Body of pancreas (tissue), 4 donors: ENCODE measurements around the gene IRF6. TPM values are rescaled to one million over a fixed set of nuclear protein-coding genes. Genes with fewer than 3 reads are reported as not detected.

Experiments used
- ATAC-seq: fragments of 150-250 bp; one replicate; pipeline ENCODE4 v1.9.1; 2016
- DNase-seq, 4 donors: peaks; one replicate each; pipeline ENCODE4 v3.0.0-alpha.2; 2019
- H3K27ac ChIP-seq, 4 donors: fragments of 200-600 bp; sonication (generic); 1 replicate in 3 of 4; 2 replicates in 1 of 4; pipeline versions ENCODE4 v1.5.1 to v1.6.1; 2016 to 2019; ENCODE audit warnings: mild to moderate bottlenecking in 1 of 4, mixed read lengths in 1 of 4, moderate library complexity in 1 of 4
- H3K27me3 ChIP-seq, 2 donors: fragments of 200-600 bp; sonication (generic); one replicate each; pipeline ENCODE4 v1.6.0; 2016; ENCODE audit warnings: mild to moderate bottlenecking in 1 of 2
- H3K36me3 ChIP-seq, 2 donors: fragments of 200-600 bp; sonication (generic); replicated peaks in 1 of 2; 2 replicates each; pipeline ENCODE4 v1.5.1; 2016; ENCODE audit warnings: low read depth in 2 of 2; ENCODE audit not compliant: insufficient read depth in 1 of 2
- H3K4me1 ChIP-seq: fragments of 200-600 bp; sonication (generic); one replicate; pipeline ENCODE4 v1.6.0; 2016
- H3K4me3 ChIP-seq, 2 donors: fragments of 200-600 bp; sonication (generic); 1 replicate in 1 of 2; 2 replicates in 1 of 2; pipeline ENCODE4 v1.5.1; 2016 to 2019
- H3K9me3 ChIP-seq, 3 donors: fragments of 200-600 bp; sonication (generic); 1 replicate in 2 of 3; 2 replicates in 1 of 3; pipeline ENCODE4 v1.5.1; 2016
- CTCF ChIP-seq, 7 experiments: fragments of 450-650 bp in 4 of 7; fragments of 200-600 bp in 3 of 7; sonication (generic) in 3 of 7; IDR thresholded peaks; one replicate each; pipeline ENCODE4 v1.5.1; 2016 to 2019; ENCODE audit warnings: antibody characterized with exemption in 7 of 7
- POLR2A ChIP-seq, 3 donors: fragments of 450-650 bp; IDR thresholded peaks; one replicate each; pipeline ENCODE4 v1.6.1; 2016; ENCODE audit warnings: antibody characterized with exemption in 3 of 3, mild to moderate bottlenecking in 2 of 3
- WGBS, 2 donors: methylation state at CpG; one replicate each; pipeline ENCODE4 v1.1.5; 2017; 5-methylcytosine and 5-hydroxymethylcytosine counted together
- intact Hi-C: fragments of 100-400 bp; cut with DNase I; formaldehyde crosslinking; loops from one replicate; pipeline ENCODE4 v1.15.1; 2023
- total RNA-seq, 2 donors: library from RNA; depleted of rRNA; stranded (reverse); fragments of >200 nt; gene quantifications; one replicate each; pipeline ENCODE4 v1.1.0, GENCODE V29; 2016

The IRF6 gene
- total RNA-seq, 2 donors from 2014 or later = 13.2 to 20.0 TPM

GRCh38 chr1:209778102-209778501 is 27.8 kb downstream of the IRF6 start:
- H3K9me3 ChIP-seq = no peaks in the 10 kb centered on the region
- intact Hi-C loops = no loop called here
- ATAC-seq (no peak), DNase-seq (no peak)
- WGBS, 2 donors = 88 to 89% methylated on average over 1 of the region's 1 CpG
- no peaks in the 10 kb centered on the region for H3K27me3 ChIP-seq
- no peaks in the 10 kb centered on the region for H3K36me3 ChIP-seq
- TF ChIP-seq POLR2A (IDR thresholded peaks at IDR 0.05) (no peak), CTCF (IDR thresholded peaks at IDR 0.05) (no peak)
- H3K27ac ChIP-seq = no peak overlapping the region
- H3K4me1 ChIP-seq = no peaks in the 10 kb centered on the region
- no peak overlapping the region for H3K4me3 ChIP-seq

- ATAC-seq = no peak
- Histone ChIP-seq H3K4me3 (no peak overlapping the region), H3K4me1 (no peaks in the 10 kb centered on the region), H3K9me3 (no peaks in the 10 kb centered on the region), H3K27ac (no peak overlapping the region), H3K36me3 (no peaks in the 10 kb centered on the region), H3K27me3 (no peaks in the 10 kb centered on the region)
- 82 to 92% methylated on average over 2 of the region's 2 CpGs for WGBS, 2 donors
- intact Hi-C loops = no loop called here
- DNase-seq = no peak
- TF ChIP-seq CTCF (IDR thresholded peaks at IDR 0.05) (no peak), POLR2A (IDR thresholded peaks at IDR 0.05) (no peak)
These were observed 28.4 kb downstream of the IRF6 start for GRCh38 chr1:209777587-209777986.

- TF ChIP-seq CTCF (IDR thresholded peaks at IDR 0.05) (no peak), POLR2A (IDR thresholded peaks at IDR 0.05) (no peak)
- H3K4me3 ChIP-seq = no peak overlapping the region
- no peaks in the 10 kb centered on the region for H3K9me3 ChIP-seq
- no peak overlapping the region for H3K27ac ChIP-seq
- no peak for DNase-seq
- H3K4me1 ChIP-seq = no peaks in the 10 kb centered on the region
- intact Hi-C loops = no loop called here
- no peak for ATAC-seq
- 61 to 64% methylated on average over 2 of the region's 2 CpGs for WGBS, 2 donors
- H3K27me3 ChIP-seq = no peaks in the 10 kb centered on the region
- no peaks in the 10 kb centered on the region for H3K36me3 ChIP-seq
These were observed 30.3 kb downstream of the IRF6 start for GRCh38 chr1:209775678-209776077.

GRCh38 chr1:209774592-209774991 is 31.4 kb downstream of the IRF6 start:
- 77 to 88% methylated on average over 1 of the region's 1 CpG for WGBS, 2 donors
- ATAC-seq (no peak), DNase-seq (no peak)
- Histone ChIP-seq H3K4me3 (no peak overlapping the region), H3K27ac (no peak overlapping the region), H3K9me3 (no peaks in the 10 kb centered on the region), H3K4me1 (peaks cover 3% of the 10 kb centered on the region), H3K36me3 (no peaks in the 10 kb centered on the region), H3K27me3 (no peaks in the 10 kb centered on the region)
- TF ChIP-seq CTCF (IDR thresholded peaks at IDR 0.05) (no peak), POLR2A (IDR thresholded peaks at IDR 0.05) (no peak)
- intact Hi-C loops = no loop called here

GRCh38 chr1:209772126-209772525 is 33.8 kb downstream of the IRF6 start:
- ATAC-seq (no peak), DNase-seq (no peak)
- H3K4me1 ChIP-seq = peaks cover 15% of the 10 kb centered on the region
- H3K27ac ChIP-seq = no peak overlapping the region
- no peak for TF ChIP-seq POLR2A (IDR thresholded peaks at IDR 0.05)
- TF ChIP-seq CTCF (IDR thresholded peaks at IDR 0.05) = no peak
- H3K9me3 ChIP-seq = no peaks in the 10 kb centered on the region
- H3K4me3 ChIP-seq = no peak overlapping the region
- H3K36me3 ChIP-seq = no peaks in the 10 kb centered on the region
- 55 to 61% methylated on average over 6 of the region's 6 CpGs for WGBS, 2 donors
- intact Hi-C loops = no loop called here
- H3K27me3 ChIP-seq = no peaks in the 10 kb centered on the region
